HL-60 (cell line): ENCODE measurements around the gene LIPT1.

Experiments used
- GABPA ChIP-seq: IDR thresholded peaks from 2 replicates; pipeline ENCODE4 v1.6.1; 2012; ENCODE audit warnings: low read depth
- POLR2AphosphoS5 ChIP-seq: IDR thresholded peaks from 2 replicates; pipeline ENCODE4 v1.6.1; 2012; ENCODE audit warnings: low read depth
- SPI1 ChIP-seq: IDR thresholded peaks from 2 replicates; pipeline ENCODE4 v1.6.1; 2012; ENCODE audit warnings: low read depth, mild to moderate bottlenecking, borderline replicate concordance
- TF ChIP-seq, protein P1 (sequence below): IDR thresholded peaks from one replicate; pipeline ENCODE4 v1.5.1; 2011; ENCODE audit warnings: low read length, control low read depth, inconsistent platforms; ENCODE audit not compliant: insufficient read depth

DNA sequence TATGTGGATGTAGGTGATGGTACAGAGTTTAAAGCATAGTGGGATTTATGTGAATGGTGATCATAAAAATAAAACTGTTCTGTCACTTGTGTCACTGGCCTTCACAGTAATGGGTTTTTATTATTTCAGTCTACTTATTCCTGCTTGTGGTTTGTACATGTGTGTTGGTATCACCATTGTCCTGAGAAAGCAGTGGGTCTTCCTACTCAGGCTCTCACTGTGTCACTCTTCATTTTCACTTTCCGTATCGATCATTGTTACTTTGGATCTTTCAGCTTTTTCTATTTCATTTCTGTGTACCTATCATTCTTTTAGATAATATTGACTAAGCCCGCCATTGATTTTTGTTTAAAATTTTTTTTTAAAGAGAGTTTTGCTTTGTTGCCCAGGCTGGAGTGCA lies 33.6 kb downstream of the LIPT1 start:
- TF ChIP-seq, protein P1, sequence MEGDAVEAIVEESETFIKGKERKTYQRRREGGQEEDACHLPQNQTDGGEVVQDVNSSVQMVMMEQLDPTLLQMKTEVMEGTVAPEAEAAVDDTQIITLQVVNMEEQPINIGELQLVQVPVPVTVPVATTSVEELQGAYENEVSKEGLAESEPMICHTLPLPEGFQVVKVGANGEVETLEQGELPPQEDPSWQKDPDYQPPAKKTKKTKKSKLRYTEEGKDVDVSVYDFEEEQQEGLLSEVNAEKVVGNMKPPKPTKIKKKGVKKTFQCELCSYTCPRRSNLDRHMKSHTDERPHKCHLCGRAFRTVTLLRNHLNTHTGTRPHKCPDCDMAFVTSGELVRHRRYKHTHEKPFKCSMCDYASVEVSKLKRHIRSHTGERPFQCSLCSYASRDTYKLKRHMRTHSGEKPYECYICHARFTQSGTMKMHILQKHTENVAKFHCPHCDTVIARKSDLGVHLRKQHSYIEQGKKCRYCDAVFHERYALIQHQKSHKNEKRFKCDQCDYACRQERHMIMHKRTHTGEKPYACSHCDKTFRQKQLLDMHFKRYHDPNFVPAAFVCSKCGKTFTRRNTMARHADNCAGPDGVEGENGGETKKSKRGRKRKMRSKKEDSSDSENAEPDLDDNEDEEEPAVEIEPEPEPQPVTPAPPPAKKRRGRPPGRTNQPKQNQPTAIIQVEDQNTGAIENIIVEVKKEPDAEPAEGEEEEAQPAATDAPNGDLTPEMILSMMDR: no peak
- no peak for TF ChIP-seq GABPA
- no peak for TF ChIP-seq POLR2AphosphoS5
- no peak for TF ChIP-seq SPI1
